IPS-15b (cell line): ENCODE results near the gene EHD1.

ENCODE experiments used
- H3K27me3 ChIP-seq: one replicate; pipeline ENCODE4 v1.6.1; 2013; ENCODE audit warnings: low read length; ENCODE audit not compliant: control insufficient read depth, insufficient read depth
- H3K36me3 ChIP-seq: one replicate; pipeline ENCODE4 v1.6.1; 2013; ENCODE audit warnings: low read length; ENCODE audit not compliant: control insufficient read depth, insufficient read depth
- H3K4me1 ChIP-seq: one replicate; pipeline ENCODE4 v1.6.1; 2013; ENCODE audit warnings: mild to moderate bottlenecking, low read length; ENCODE audit not compliant: control insufficient read depth, insufficient read depth
- H3K4me3 ChIP-seq: one replicate; pipeline ENCODE4 v1.5.1; 2013; ENCODE audit warnings: low read depth, low read length
- H3K9ac ChIP-seq: one replicate; pipeline ENCODE4 v1.6.1; 2013; ENCODE audit warnings: low read depth, mild to moderate bottlenecking, low read length
- H3K9me3 ChIP-seq: one replicate; pipeline ENCODE4 v1.6.1; 2013; ENCODE audit warnings: mild to moderate bottlenecking, low read length; ENCODE audit not compliant: control insufficient read depth, insufficient read depth

Gene EHD1

DNA sequence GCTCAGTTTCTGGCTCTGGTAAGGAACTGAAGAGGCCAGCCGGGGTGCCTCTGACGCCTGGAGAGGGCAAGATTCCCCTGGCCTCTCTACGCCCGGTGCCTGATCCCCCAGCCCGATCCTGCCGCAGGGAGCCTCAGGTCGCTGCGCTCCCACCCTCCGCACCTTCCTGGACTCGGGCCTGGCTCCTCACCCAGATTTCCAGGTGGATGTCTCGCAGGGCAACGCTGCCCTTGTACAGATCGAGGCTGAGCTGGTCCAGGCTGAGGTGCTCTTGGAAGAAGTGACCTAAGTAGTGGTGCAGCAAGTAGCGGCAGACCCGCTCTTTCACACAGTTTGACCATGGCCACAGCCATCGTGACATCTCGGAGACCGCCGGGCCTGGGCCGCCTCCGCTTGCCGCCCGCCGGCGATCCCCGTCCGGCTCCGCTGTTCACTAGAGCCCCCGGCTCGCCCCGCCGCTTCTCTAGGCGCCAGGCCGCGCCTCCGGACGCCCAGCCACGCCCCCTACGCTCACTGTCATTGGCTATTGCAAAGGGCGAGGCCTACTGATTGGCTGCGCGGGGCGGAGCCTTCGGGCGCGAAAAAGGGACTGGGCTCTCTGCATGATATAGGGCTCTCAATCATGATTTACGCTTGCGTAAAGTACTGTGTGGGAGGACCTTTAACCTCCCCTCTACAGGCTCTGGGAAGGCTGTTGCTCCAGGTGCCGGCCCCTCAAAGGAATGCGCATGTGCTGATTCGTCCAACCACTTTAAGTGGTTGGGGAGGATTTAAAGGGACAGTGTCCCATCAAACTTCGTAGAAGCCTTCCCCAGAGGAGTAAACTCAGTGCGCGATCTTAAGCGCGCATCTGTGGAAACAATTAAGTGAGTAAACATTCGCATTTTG is 38.6 kb upstream of the EHD1 start, which contains the start of gene ATG2A:
ATG2A (minus strand) TSS at position 435 of the 888 bp plus-strand sequence; CDS start at position 361, 74 bp downstream.
- Histone ChIP-seq H3K9ac (peak within 1 kb of the TSS; percentile 74), H3K27me3 (no peaks in the 10 kb centered on the region), H3K4me3 (peak within 1 kb of the TSS; percentile 96), H3K4me1 (peaks cover 6% of the 10 kb centered on the region), H3K36me3 (peaks cover 19% of the 10 kb centered on the region), H3K9me3 (no peaks in the 10 kb centered on the region)

DNA sequence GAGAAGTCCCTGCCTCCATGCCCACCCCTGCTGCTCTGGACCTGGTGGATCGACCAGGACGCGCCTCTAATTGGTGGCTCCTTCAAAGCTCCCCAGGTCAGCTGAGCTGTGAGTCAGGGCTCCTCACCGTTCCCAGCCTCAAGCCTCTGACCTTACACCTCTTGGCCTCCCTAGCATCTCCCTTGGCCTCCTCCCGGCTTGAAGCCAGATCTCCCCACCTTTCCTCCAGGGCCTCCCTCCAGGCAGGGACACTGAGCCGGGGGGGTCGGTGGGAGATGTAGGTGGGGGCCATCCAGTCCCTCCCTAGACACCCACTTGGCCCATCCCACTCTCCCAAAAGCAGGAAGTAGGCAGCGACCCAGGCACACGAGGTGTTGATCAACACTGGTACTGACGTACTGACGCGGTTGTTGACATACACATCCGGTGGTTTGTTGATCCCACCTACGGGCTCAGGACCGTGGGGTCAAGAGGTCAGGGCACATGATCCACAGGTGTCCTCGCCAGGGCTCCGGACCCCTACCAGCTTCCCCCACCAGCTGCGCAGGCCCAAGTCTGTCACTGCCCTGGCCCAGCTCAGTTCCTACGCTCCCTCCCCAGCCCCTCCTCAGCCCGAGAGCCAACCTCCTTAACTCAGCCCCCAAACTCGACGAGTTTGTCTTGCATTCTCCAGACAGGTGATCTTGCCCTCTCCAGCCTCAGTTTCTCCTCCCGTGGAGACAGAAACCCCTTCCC is 37.8 kb upstream of the EHD1 start:
- H3K36me3 ChIP-seq, result peaks cover 25% of the 10 kb centered on the region
- no peaks in the 10 kb centered on the region for H3K9me3 ChIP-seq
- H3K4me1 ChIP-seq, result peaks cover 6% of the 10 kb centered on the region
- H3K9ac ChIP-seq, result peak overlapping the region; percentile 74
- H3K27me3 ChIP-seq, result no peaks in the 10 kb centered on the region
- H3K4me3 ChIP-seq, result peak overlapping the region; percentile 96

DNA sequence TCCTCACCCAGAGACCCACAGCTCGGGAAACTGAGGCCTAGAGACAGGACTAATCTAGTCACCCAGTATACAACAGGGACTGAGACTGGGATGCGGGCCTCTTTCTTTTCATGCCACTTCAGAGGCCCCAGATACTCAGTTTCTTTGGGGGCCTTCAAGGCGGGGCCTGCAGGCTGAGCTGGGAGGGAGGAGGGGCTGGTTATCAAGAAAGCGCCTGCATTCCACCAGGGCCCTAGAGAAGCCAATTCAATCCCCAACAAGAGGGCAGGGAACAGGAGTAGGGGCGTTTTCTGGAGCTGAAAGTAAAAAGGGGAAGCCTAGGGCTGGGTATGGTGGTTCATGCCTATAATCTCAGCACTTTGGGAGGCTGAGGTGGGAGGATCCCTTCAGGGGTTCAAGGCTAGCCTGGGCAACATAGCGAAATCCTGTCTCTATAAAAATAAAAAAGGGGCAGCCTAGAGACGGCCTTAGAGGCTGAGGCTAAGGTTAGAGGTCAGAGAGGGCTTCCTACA is 37.0 kb upstream of the EHD1 start:
- peak overlapping the region; percentile 96 for H3K4me3 ChIP-seq
- no peaks in the 10 kb centered on the region for H3K9me3 ChIP-seq
- peaks cover 32% of the 10 kb centered on the region for H3K36me3 ChIP-seq
- peaks cover 6% of the 10 kb centered on the region for H3K4me1 ChIP-seq
- H3K9ac ChIP-seq, result no peak overlapping the region
- H3K27me3 ChIP-seq, result no peaks in the 10 kb centered on the region

DNA sequence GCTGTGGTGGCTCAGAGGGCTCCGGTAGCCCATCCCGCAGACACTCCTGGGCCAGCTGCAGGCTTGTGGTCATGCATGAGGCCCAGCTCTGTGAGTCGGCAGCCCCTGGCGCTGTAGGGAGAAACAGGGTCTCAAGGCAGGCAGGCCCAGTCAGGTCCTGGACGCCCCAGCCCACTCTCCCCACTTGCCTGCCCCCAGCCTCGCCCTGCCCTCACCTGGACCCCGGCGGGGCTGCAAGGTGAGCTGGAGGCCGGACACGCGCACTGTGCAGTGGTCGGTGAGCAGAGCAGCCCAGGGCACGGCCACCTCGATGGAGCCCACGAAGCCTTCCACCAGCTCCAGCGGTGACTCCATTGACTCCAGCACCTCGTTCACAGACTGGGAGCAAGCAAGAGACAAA is 35.7 kb upstream of the EHD1 start:
- Histone ChIP-seq H3K27me3 (no peaks in the 10 kb centered on the region), H3K9me3 (no peaks in the 10 kb centered on the region), H3K9ac (no peak overlapping the region), H3K4me3 (no peak overlapping the region), H3K36me3 (peaks cover 45% of the 10 kb centered on the region), H3K4me1 (peaks cover 6% of the 10 kb centered on the region)

DNA sequence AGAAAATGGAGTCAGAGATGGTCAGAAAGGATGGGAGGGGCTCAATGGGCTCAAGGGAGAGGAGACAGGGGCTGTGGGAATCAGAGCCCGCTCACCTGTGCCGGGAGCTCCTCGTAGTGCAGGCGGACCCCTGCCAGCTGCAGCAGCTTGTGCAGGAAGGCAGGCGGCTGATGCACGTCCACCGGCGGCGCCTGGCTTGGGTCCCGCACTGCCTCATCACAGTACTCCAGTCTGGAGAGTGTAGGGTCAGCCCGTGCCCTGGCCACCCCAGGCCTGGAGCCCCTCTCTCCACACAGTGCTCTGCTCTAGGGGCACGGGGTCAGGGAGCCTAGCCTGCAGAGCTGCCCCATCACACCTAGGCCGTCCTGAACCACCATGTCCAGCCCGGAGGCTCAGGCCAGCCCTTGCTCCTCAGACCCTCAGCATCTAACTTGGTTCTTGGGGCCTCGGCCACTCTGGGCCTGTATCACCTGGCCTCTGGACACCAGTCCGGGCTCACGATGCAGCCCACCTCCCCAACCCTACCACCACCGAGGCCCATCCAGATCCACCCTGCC is 34.8 kb upstream of the EHD1 start:
- Histone ChIP-seq H3K4me3 (no peak overlapping the region), H3K27me3 (no peaks in the 10 kb centered on the region), H3K9me3 (no peaks in the 10 kb centered on the region), H3K36me3 (peaks cover 48% of the 10 kb centered on the region), H3K9ac (no peak overlapping the region), H3K4me1 (peaks cover 6% of the 10 kb centered on the region)

DNA sequence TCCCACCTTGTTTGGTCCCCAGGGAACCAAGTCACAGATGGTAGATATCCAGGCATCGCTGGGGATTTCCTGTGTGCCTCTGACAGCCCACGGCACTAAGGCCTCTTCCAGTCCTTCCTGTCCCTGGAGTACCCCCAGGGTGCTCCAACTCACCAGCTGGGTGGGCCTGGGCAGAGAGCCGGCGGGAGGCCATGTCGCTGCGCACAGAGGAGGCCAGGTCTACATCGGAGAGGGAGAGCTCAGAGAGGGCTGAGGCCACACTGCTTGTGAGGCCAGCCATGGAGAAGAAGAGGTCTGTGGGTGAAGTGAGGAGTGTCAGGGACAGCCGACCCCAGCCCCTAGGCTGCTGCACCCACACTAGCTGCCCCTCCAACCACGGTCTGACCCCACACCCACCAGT is 33.3 kb upstream of the EHD1 start:
- no peaks in the 10 kb centered on the region for H3K27me3 ChIP-seq
- H3K4me1 ChIP-seq, result no peaks in the 10 kb centered on the region
- H3K36me3 ChIP-seq, result peaks cover 59% of the 10 kb centered on the region
- no peak overlapping the region for H3K4me3 ChIP-seq
- H3K9ac ChIP-seq, result no peak overlapping the region
- H3K9me3 ChIP-seq, result no peaks in the 10 kb centered on the region

DNA sequence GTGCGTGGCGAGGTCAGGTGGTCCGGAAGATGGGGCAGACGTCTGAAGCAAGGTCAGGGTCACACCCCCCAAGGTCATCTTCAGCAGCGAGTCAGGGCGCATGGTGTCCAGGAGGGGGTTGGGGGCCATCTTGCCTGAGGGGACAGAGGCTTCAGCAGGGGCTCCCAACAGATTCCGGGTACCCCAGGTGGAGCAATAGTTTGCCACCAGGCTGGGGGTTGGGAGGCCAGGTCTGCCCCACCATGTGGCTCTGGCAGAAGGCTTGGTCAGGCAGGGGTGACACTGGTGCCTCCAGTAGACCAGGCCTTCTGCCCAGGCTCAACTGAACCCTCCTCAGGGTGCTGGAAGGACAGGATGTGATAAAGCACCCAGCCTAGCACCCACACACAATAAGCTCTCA is 32.7 kb upstream of the EHD1 start:
- no peak overlapping the region for H3K4me3 ChIP-seq
- no peaks in the 10 kb centered on the region for H3K9me3 ChIP-seq
- peaks cover 62% of the 10 kb centered on the region for H3K36me3 ChIP-seq
- H3K9ac ChIP-seq, result no peak overlapping the region
- no peaks in the 10 kb centered on the region for H3K4me1 ChIP-seq
- H3K27me3 ChIP-seq, result no peaks in the 10 kb centered on the region

DNA sequence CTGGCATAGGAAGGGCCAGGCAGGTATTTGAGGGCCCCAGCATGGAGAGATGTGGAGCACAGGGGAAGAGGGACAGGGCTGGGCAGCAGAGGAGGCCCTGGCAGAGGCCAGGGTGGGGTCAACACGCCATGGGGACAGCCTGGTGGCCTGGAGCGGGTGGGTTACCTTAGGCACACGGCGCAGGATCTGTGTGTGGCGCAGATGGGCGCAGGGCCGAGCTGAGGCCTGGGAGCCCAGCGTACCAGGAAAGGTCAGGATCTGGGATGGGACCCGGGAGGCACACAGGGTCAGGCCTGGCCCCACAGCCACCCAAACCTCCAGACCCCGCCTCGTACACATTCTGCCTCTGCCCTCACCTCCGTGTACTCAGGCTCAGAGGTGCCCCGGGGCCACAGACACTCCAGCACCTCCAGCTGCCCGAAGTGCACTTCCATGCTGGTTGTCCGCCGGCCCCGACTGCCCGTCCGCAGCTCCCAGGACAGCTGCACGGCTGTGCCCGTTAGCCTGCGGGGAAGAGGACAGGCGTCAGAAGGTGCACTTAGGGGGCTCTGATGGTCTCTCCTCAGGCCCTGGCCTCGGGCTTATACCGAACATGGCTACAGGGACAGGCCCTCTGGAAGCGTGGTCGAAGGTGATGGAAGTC is 32.2 kb upstream of the EHD1 start:
- H3K4me1 ChIP-seq, result no peaks in the 10 kb centered on the region
- H3K9me3 ChIP-seq, result no peaks in the 10 kb centered on the region
- H3K4me3 ChIP-seq, result no peak overlapping the region
- no peak overlapping the region for H3K9ac ChIP-seq
- H3K36me3 ChIP-seq, result peaks cover 68% of the 10 kb centered on the region
- H3K27me3 ChIP-seq, result no peaks in the 10 kb centered on the region

DNA sequence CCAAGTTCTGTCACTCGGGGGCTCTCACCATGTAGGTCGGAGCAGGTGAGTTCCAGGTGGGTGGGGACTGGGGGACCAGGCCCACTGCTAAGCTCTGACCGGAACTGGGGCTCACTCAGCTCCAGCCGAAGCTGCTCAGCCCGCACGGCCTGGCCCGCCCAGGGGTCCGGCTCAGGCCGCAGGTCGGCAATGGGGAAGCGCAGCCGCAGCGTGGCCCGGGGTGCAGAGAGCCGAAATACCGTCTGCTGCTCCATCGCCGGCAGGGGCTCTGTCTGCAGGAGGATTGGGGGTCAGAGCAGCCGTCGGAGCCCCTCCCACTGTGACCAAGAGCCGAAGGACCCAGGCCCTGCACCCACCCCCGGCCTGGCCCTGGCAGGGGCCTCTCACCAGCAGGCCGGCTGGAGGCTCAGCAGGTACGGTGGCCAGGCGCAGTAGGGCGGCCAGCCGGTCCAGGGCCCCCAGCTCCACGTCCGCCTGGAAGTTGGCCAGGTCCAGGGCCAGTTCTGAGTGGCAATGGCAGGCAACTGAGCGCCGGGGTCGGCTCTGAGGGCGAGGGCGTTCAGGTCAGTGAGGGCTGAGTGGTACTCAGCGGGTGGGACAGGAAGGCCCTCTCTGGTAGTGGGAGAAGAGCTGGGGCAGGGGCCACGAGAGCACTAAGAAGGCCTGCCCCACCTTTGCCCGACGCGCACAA is 31.4 kb upstream of the EHD1 start:
- no peaks in the 10 kb centered on the region for H3K27me3 ChIP-seq
- H3K9ac ChIP-seq, result no peak overlapping the region
- no peak overlapping the region for H3K4me3 ChIP-seq
- H3K9me3 ChIP-seq, result no peaks in the 10 kb centered on the region
- no peaks in the 10 kb centered on the region for H3K4me1 ChIP-seq
- peaks cover 72% of the 10 kb centered on the region for H3K36me3 ChIP-seq

DNA sequence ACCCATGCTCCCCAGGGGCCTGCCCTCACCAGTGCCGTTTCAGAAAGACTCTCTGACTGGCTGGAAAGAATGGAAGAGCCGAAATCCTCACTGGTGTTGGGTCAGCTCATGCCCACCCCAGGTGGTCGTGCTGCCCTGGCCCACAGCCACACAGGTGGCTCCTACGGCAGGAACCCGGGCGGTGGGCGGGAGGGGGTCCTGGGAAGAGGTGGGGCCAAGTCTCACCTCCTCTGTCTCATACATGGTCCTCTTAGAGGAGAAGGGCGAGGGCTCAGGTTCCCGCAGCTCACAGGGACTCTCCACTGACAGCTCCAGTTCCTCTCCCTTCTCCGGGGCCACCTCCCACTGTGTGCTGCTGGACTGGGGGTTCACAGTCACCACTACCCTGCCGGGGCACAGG is 30.3 kb upstream of the EHD1 start:
- H3K36me3 ChIP-seq, result peaks cover 67% of the 10 kb centered on the region
- no peaks in the 10 kb centered on the region for H3K27me3 ChIP-seq
- no peak overlapping the region for H3K4me3 ChIP-seq
- H3K4me1 ChIP-seq, result no peaks in the 10 kb centered on the region
- no peak overlapping the region for H3K9ac ChIP-seq
- H3K9me3 ChIP-seq, result no peaks in the 10 kb centered on the region

DNA sequence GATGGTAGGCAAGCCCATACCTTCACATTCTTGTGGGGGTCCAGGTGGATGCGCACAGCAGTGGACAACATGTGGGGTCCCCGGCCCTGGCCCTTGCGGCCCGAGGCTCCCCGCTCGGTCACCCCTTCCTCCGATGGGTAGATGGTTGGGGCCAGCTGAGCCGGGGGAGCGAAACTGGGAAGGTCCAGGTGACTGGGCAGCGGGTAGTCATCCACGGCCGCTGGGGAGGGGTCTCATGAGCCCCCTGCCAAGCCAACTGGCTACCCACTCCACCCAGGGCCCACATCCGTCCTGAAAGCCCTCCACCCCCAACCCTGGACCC is 27.9 kb upstream of the EHD1 start:
- Histone ChIP-seq H3K9ac (no peak overlapping the region), H3K27me3 (no peaks in the 10 kb centered on the region), H3K4me3 (no peak overlapping the region), H3K4me1 (no peaks in the 10 kb centered on the region), H3K9me3 (no peaks in the 10 kb centered on the region), H3K36me3 (peaks cover 60% of the 10 kb centered on the region)
